Keratinocyte (primary cell): ENCODE measurements around the gene LIME1.

Source experiments
- EZH2 ChIP-seq: IDR thresholded peaks from one replicate; pipeline ENCODE4 v1.6.1; 2012; ENCODE audit warnings: inconsistent platforms, mild to moderate bottlenecking, low read length, moderate library complexity
- TF ChIP-seq, protein P1 (sequence below), 3 experiments: IDR thresholded peaks in 1 of 3; conservative IDR thresholded peaks in 1 of 3; optimal IDR thresholded peaks in 1 of 3; 2 replicates in 2 of 3; 3 replicates in 1 of 3; pipeline versions ENCODE3 to v1.5.1; 2011; ENCODE audit warnings: low read length in 3 of 3, mild to moderate bottlenecking in 3 of 3, moderate library complexity in 2 of 3, control low read depth in 1 of 3, inconsistent platforms in 1 of 3; ENCODE audit not compliant: insufficient read depth in 2 of 3; ENCODE audit errors: extremely low read depth in 1 of 3

DNA sequence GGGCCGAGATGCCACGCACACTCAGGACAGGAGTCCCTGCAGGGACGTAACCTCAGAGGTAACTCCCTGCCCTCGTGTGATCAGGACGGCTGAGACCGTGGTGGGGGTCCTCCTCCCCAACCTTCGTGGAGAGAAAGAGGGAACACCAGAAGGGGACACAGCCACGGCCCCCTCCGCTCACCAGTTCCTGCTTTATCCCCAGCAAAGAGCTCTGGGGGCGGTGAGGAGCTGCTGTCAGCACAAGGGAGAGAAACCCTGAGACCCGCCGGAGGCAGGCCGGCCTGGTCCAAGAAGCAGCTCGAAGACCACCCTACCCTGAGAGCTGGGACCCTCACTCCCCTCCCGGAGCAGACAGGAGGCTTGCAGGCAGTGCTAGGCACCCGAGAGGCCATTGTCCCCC lies 47.5 kb downstream of the LIME1 start:
- TF ChIP-seq, protein P1, sequence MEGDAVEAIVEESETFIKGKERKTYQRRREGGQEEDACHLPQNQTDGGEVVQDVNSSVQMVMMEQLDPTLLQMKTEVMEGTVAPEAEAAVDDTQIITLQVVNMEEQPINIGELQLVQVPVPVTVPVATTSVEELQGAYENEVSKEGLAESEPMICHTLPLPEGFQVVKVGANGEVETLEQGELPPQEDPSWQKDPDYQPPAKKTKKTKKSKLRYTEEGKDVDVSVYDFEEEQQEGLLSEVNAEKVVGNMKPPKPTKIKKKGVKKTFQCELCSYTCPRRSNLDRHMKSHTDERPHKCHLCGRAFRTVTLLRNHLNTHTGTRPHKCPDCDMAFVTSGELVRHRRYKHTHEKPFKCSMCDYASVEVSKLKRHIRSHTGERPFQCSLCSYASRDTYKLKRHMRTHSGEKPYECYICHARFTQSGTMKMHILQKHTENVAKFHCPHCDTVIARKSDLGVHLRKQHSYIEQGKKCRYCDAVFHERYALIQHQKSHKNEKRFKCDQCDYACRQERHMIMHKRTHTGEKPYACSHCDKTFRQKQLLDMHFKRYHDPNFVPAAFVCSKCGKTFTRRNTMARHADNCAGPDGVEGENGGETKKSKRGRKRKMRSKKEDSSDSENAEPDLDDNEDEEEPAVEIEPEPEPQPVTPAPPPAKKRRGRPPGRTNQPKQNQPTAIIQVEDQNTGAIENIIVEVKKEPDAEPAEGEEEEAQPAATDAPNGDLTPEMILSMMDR (optimal IDR thresholded peaks at IDR 0.05 in 1 of 3, IDR thresholded peaks at IDR 0.05 in 1 of 3, conservative IDR thresholded peaks at IDR 0.05 in 1 of 3; ENCODE audit: extremely low read depth in 1 of 3, insufficient read depth in 2 of 3, low read length in 3 of 3), result no peak
- TF ChIP-seq EZH2, result no peak
